H1 (cell line): Measurements from ENCODE around the gene IQCH. TPM values are rescaled to one million over a fixed set of nuclear protein-coding genes. Genes with fewer than 3 reads are reported as not detected.

Source experiments
- CTCF ChIA-PET: fragments of 300-600 bp; sonication (Branson Sonifier 250); formaldehyde crosslinking; loops from one replicate; lab custom pipeline; 2021; ENCODE audit not compliant: partially characterized antibody; lab: Charles Lee
- POLR2A ChIA-PET: fragments of 300-600 bp; sonication (Branson Sonifier 250); formaldehyde crosslinking; loops from one replicate; lab custom pipeline; 2021; ENCODE audit warnings: inconsistent platforms; ENCODE audit not compliant: partially characterized antibody; lab: Charles Lee
- DNase-seq, 2 experiments: peaks; one replicate each; pipeline versions ENCODE4 v3.0.0 to v3.0.0-alpha.2; 2010 to 2022; ENCODE audit warnings: low spot score in 2 of 2, low read depth in 1 of 2, mixed read lengths in 1 of 2
- FAIRE-seq: peaks from 2 replicates; lab custom pipeline; 2011; peaks lifted over from hg19 to GRCh38; lab: Jason Lieb, UNC
- H2AFZ ChIP-seq: 2 replicates; pipeline ENCODE4 v1.8.1; 2012; ENCODE audit warnings: low read length, inconsistent platforms
- H2AK5ac ChIP-seq: 2 replicates; pipeline ENCODE4 v1.6.1; 2013; ENCODE audit warnings: low read depth, low read length
- H2BK120ac ChIP-seq: replicated peaks from 2 replicates; pipeline ENCODE3; 2013; ENCODE audit warnings: low read depth, low read length, inconsistent platforms
- H2BK12ac ChIP-seq: 2 replicates; pipeline ENCODE4 v1.6.1; 2013; ENCODE audit warnings: low read depth, low read length
- H2BK15ac ChIP-seq: 2 replicates; pipeline ENCODE4 v1.6.1; 2013; ENCODE audit warnings: low read length
- H2BK20ac ChIP-seq: 2 replicates; pipeline ENCODE4 v1.6.1; 2013; ENCODE audit warnings: low read length
- H2BK5ac ChIP-seq: 2 replicates; pipeline ENCODE4 v1.6.1; 2013; ENCODE audit warnings: low read depth, low read length
- H3K14ac ChIP-seq: 2 replicates; pipeline ENCODE4 v1.6.1; 2013; ENCODE audit warnings: inconsistent platforms; ENCODE audit not compliant: insufficient read length
- H3K18ac ChIP-seq: 2 replicates; pipeline ENCODE4 v1.6.1; 2013; ENCODE audit warnings: low read length; ENCODE audit errors: extremely low read depth
- H3K23ac ChIP-seq: 2 replicates; pipeline ENCODE4 v1.6.1; 2013; ENCODE audit warnings: inconsistent platforms; ENCODE audit not compliant: insufficient read length
- H3K23me2 ChIP-seq: 2 replicates; pipeline ENCODE4 v1.6.1; 2013; ENCODE audit warnings: low read depth, low read length
- H3K27ac ChIP-seq: 2 replicates; pipeline ENCODE4 v1.6.1; 2011; ENCODE audit warnings: low read depth, low read length, inconsistent platforms
- H3K27me3 ChIP-seq, 4 experiments: replicated peaks in 1 of 4; 1 replicate in 1 of 4; 2 replicates in 3 of 4; pipeline versions ENCODE4 v1.6.1 to v1.8.1; 2011 to 2013; ENCODE audit warnings: low read length in 3 of 4, mild to moderate bottlenecking in 3 of 4, inconsistent platforms in 2 of 4, mixed read lengths in 2 of 4, moderate library complexity in 1 of 4; ENCODE audit not compliant: control insufficient read depth in 3 of 4, insufficient read depth in 3 of 4; ENCODE audit errors: extremely low read depth in 1 of 4
- H3K36me3 ChIP-seq, 4 experiments: 2 replicates each; pipeline versions ENCODE4 v1.6.1 to v1.8.1; 2011 to 2013; ENCODE audit warnings: mild to moderate bottlenecking in 4 of 4, low read length in 3 of 4, moderate library complexity in 2 of 4, control low read depth in 1 of 4, inconsistent platforms in 1 of 4; ENCODE audit not compliant: insufficient read depth in 4 of 4, control insufficient read depth in 2 of 4
- H3K4ac ChIP-seq: replicated peaks from 2 replicates; pipeline ENCODE3; 2013; ENCODE audit warnings: low read length, low read depth, mixed read lengths, inconsistent platforms; ENCODE audit not compliant: insufficient read length
- H3K4me1 ChIP-seq, 4 experiments: replicated peaks in 1 of 4; 1 replicate in 1 of 4; 2 replicates in 3 of 4; pipeline versions ENCODE4 v1.6.1 to v1.8.1; 2011 to 2013; ENCODE audit warnings: low read length in 3 of 4, inconsistent platforms in 2 of 4, mixed read lengths in 1 of 4; ENCODE audit not compliant: insufficient read depth in 4 of 4, control insufficient read depth in 3 of 4
- H3K4me2 ChIP-seq, 2 experiments: 2 replicates each; pipeline versions ENCODE4 v1.6.1 to v1.8.1; 2011 to 2013; ENCODE audit warnings: low read depth in 2 of 2, low read length in 2 of 2, control low read depth in 1 of 2, inconsistent platforms in 1 of 2, mild to moderate bottlenecking in 1 of 2; ENCODE audit not compliant: insufficient read depth in 1 of 2
- H3K4me3 ChIP-seq, 4 experiments: fragments of 200-600, 300-600 bp in 1 of 4; sonication (generic), shearing (Covaris generic), sonication (Bioruptor Twin) in 1 of 4; 2 replicates each; pipeline versions ENCODE4 v1.5.1 to v1.8.1; 2011 to 2016; ENCODE audit warnings: low read length in 4 of 4, low read depth in 3 of 4, control low read depth in 2 of 4, inconsistent platforms in 2 of 4, mild to moderate bottlenecking in 2 of 4, mixed read lengths in 1 of 4, moderate library complexity in 1 of 4; ENCODE audit not compliant: insufficient read depth in 2 of 4; ENCODE audit errors: extremely low read depth in 1 of 4
- H3K56ac ChIP-seq: replicated peaks from 2 replicates; pipeline ENCODE3; 2013; ENCODE audit warnings: low read depth, mild to moderate bottlenecking, mixed read lengths, low read length, inconsistent platforms; ENCODE audit not compliant: insufficient read length
- H3K79me1 ChIP-seq: 2 replicates; pipeline ENCODE4 v1.6.1; 2013; ENCODE audit warnings: low read depth, low read length, control low read depth
- H3K79me2 ChIP-seq, 2 experiments: 2 replicates each; pipeline versions ENCODE4 v1.6.1 to v1.8.1; 2012 to 2013; ENCODE audit warnings: low read length in 2 of 2, mild to moderate bottlenecking in 2 of 2, inconsistent platforms in 1 of 2; ENCODE audit not compliant: insufficient read depth in 2 of 2, control insufficient read depth in 1 of 2
- H3K9ac ChIP-seq, 4 experiments: replicated peaks in 1 of 4; 1 replicate in 1 of 4; 2 replicates in 3 of 4; pipeline versions ENCODE4 v1.6.1 to v1.8.1; 2011 to 2013; ENCODE audit warnings: low read depth in 3 of 4, low read length in 3 of 4, control low read depth in 2 of 4, mild to moderate bottlenecking in 2 of 4, moderate library complexity in 2 of 4, inconsistent platforms in 1 of 4; ENCODE audit errors: extremely low read depth in 1 of 4
- H3K9me3 ChIP-seq, 2 experiments: 2 replicates each; pipeline versions ENCODE4 v1.6.1 to v1.8.1; 2012 to 2013; ENCODE audit warnings: mild to moderate bottlenecking in 2 of 2, moderate library complexity in 2 of 2, control low read depth in 1 of 2, inconsistent platforms in 1 of 2, low read depth in 1 of 2, low read length in 1 of 2, mixed read lengths in 1 of 2; ENCODE audit not compliant: insufficient read depth in 2 of 2
- H4K20me1 ChIP-seq, 2 experiments: replicated peaks in 1 of 2; 2 replicates each; pipeline versions ENCODE3 to v1.8.1; 2011 to 2013; ENCODE audit warnings: inconsistent platforms in 2 of 2, low read length in 2 of 2, mild to moderate bottlenecking in 1 of 2; ENCODE audit not compliant: insufficient read depth in 2 of 2, control insufficient read depth in 1 of 2
- H4K5ac ChIP-seq: 2 replicates; pipeline ENCODE4 v1.6.1; 2013; ENCODE audit warnings: low read length, low read depth, mixed read lengths, inconsistent platforms; ENCODE audit not compliant: insufficient read length
- H4K8ac ChIP-seq: 2 replicates; pipeline ENCODE4 v1.8.0; 2013; ENCODE audit warnings: mild to moderate bottlenecking, moderate library complexity, low read length, inconsistent platforms; ENCODE audit not compliant: insufficient read depth; ENCODE audit errors: extremely low read depth
- H4K91ac ChIP-seq: replicated peaks from 2 replicates; pipeline ENCODE3; 2013; ENCODE audit warnings: low read length, mixed read lengths, inconsistent platforms; ENCODE audit not compliant: insufficient read length
- HDAC6 ChIP-seq: IDR thresholded peaks from one replicate; pipeline ENCODE4 v1.7.1; 2012; ENCODE audit warnings: low read depth, mild to moderate bottlenecking, inconsistent platforms, low read length, moderate library complexity
- KDM5A ChIP-seq: fragments of 200-600 bp; IDR thresholded peaks from 2 replicates; pipeline ENCODE4 v1.7.1; 2012; ENCODE audit warnings: mild to moderate bottlenecking, low read length, inconsistent platforms, mixed read lengths
- WGBS, 2 experiments: shearing (Covaris generic) in 1 of 2; methylation state at CpG; one replicate each; pipeline versions ENCODE4 v1.1.6 to v1.1.7; 2013 to 2015; ENCODE audit warnings: low lambda C conversion rate in 2 of 2, mixed read lengths in 2 of 2, inconsistent platforms in 1 of 2, low coverage in 1 of 2, missing lambda C conversion rate in 1 of 2; ENCODE audit not compliant: insufficient replicate concordance in 2 of 2, insufficient coverage in 1 of 2, insufficient read length in 1 of 2; ENCODE audit errors: extremely low coverage in 1 of 2, missing lambda C conversion rate in 1 of 2; 5-methylcytosine and 5-hydroxymethylcytosine counted together
- polyA plus RNA-seq, 7 experiments: library from polyadenylated mRNA; depleted of rRNA in 3 of 7; stranded (reverse) in 5 of 7; unstranded in 2 of 7; fragments of >200 nt in 5 of 7; fragments of 200-250 nt in 2 of 7; gene quantifications; 1 replicate in 5 of 7; 2 replicates in 1 of 7; 4 replicates in 1 of 7; pipeline versions ENCODE4 v1.2.1 to v1.2.3, GENCODE V29; 2011 to 2013; ENCODE audit warnings: missing spikeins in 2 of 7, mixed read lengths in 2 of 7
- total RNA-seq: library from RNA; stranded (reverse); fragmentation: NEBNext Ultra II Directional; extraction: Animal tissue kit (Norgen Biotek cat#: 25700); gene quantifications from 2 replicates; pipeline ENCODE4 v1.2.1, GENCODE V29; 2021

Gene IQCH
- total and polyA plus RNA-seq, 2 of the 8 experiments (the other 6 are each of a cell fraction or from before 2014, with no cell fraction given), result 0.60 to 1.9 TPM

DNA sequence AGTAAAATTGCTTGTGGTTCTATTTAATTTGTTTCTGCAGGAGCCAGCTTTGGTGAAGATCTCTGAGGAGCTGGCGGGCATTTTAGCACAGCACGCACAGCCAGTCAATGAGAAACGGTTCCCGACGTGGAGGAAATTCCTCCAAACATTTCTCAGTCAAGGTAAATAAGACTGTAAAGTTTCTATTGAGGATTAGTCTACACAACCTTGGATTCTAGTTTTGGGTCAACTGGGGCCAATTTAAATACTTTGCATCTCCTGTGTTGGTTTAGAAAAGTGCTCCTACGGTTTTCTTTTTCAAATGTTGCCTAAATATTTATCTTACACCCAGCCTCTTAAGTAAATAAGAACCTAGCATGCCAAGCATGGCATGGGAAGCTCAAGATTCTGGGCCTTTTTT is 162.3 kb downstream of the IQCH start:
- TF ChIP-seq KDM5A (no peak), HDAC6 (no peak)
- Histone ChIP-seq H3K14ac (no peak overlapping the region), H3K79me1 (no peaks in the 10 kb centered on the region), H3K27me3 (no peaks in the 10 kb centered on the region; a peak in 1 of 7 replicates), H3K36me3 (no peaks in the 10 kb centered on the region), H3K23ac (no peak overlapping the region), H3K4me3 (no peak overlapping the region), H2BK120ac (no peak overlapping the region), H3K79me2 (no peaks in the 10 kb centered on the region), H2AK5ac (no peak overlapping the region), H3K4me1 (no peaks in the 10 kb centered on the region), H4K5ac (no peak overlapping the region), H3K4ac (no peak overlapping the region), H3K27ac (no peak overlapping the region), H2BK12ac (no peak overlapping the region), H2AFZ (no peak overlapping the region), H2BK20ac (no peak overlapping the region), H3K9me3 (no peaks in the 10 kb centered on the region), H3K18ac (no peak overlapping the region), H2BK5ac (no peak overlapping the region), H3K9ac (no peak overlapping the region), H4K91ac (no peak overlapping the region), H3K23me2 (no peaks in the 10 kb centered on the region), H3K4me2 (no peak overlapping the region), H4K8ac (no peak overlapping the region), H4K20me1 (no peaks in the 10 kb centered on the region), H2BK15ac (no peak overlapping the region), H3K56ac (no peak overlapping the region)
- ChIA-PET POLR2A (interaction anchor here (0.6 kb wide), 1 partner anchor 818 kb away, joined by 3 read pairs; no protein-coding TSS in a partner anchor), CTCF (no interaction called here)
- no peak for FAIRE-seq
- DNase-seq, result no peak
- WGBS, 2 experiments, result 91% methylated on average over 6 of the region's 6 CpGs; no CpG with 5 or more reads in 1 of the 2 experiments
